ENCODE results near the gene TGM3. TPM values are rescaled to one million over a fixed set of nuclear protein-coding genes. Genes with fewer than 3 reads are reported as not detected.

The TGM3 gene
- polyA plus RNA-seq, 1 donor = 0.43 TPM

GRCh38 chr20:2307136-2307535, 11.3 kb downstream of the TGM3 start:
- no peak for DNase-seq

- DNase-seq = no peak
Observed at GRCh38 chr20:2311329-2311728, 15.5 kb downstream of the TGM3 start.

GRCh38 chr20:2312876-2313275, 17.1 kb downstream of the TGM3 start:
- DNase-seq = no peak

- DNase-seq = no peak
Observed at GRCh38 chr20:2313316-2313715, 17.5 kb downstream of the TGM3 start.

GRCh38 chr20:2314759-2315439, 19.1 kb downstream of the TGM3 start:
- DNase-seq = no peak

GRCh38 chr20:2315440-2315778, 19.6 kb downstream of the TGM3 start:
- DNase-seq = no peak

- no peak for DNase-seq
Observed at GRCh38 chr20:2316847-2317495, 21.2 kb downstream of the TGM3 start.

GRCh38 chr20:2320813-2321658, 25.2 kb downstream of the TGM3 start:
- DNase-seq = no peak

- DNase-seq = no peak
Observed at GRCh38 chr20:2323051-2323450, 27.2 kb downstream of the TGM3 start.

GRCh38 chr20:2326046-2326445, 30.2 kb downstream of the TGM3 start:
- no peak for DNase-seq

- no peak for DNase-seq
Observed at GRCh38 chr20:2327620-2328555, 32.1 kb downstream of the TGM3 start.

- no peak for DNase-seq
Observed at GRCh38 chr20:2329286-2329685, 33.5 kb downstream of the TGM3 start.

GRCh38 chr20:2330090-2330695, 34.4 kb downstream of the TGM3 start:
- no peak for DNase-seq

- DNase-seq = no peak
Observed at GRCh38 chr20:2331106-2331505, 35.3 kb downstream of the TGM3 start.

- no peak for DNase-seq
Observed at GRCh38 chr20:2331901-2332565, 36.2 kb downstream of the TGM3 start.

GRCh38 chr20:2332711-2333110, 36.9 kb downstream of the TGM3 start:
- DNase-seq = no peak

GRCh38 chr20:2333821-2334220, 38.0 kb downstream of the TGM3 start:
- DNase-seq = no peak

- no peak for DNase-seq
Observed at GRCh38 chr20:2335096-2335870, 39.5 kb downstream of the TGM3 start.

GRCh38 chr20:2336471-2336870, 40.7 kb downstream of the TGM3 start:
- no peak for DNase-seq

GRCh38 chr20:2337142-2337541, 41.3 kb downstream of the TGM3 start:
- no peak for DNase-seq

Measured in left kidney (tissue), 2 donors.